Measurements from ENCODE around the gene FBXL13. TPM values are rescaled to one million over a fixed set of nuclear protein-coding genes. Genes with fewer than 3 reads are reported as not detected.
"Not testable (repeated sequence)": the region's sequence is repeated elsewhere in the genome, so short reads cannot be mapped to it uniquely, and the experiment has no call there.

Gene FBXL13
- total RNA-seq, 2 experiments from 2014 or later: 1.6 to 2.0 TPM

GRCh38 chr7:103115771-103116170 is 41.2 kb upstream of the FBXL13 start:
- no peak for DNase-seq (ENCODE audit: low spot score)
- Histone ChIP-seq H4K20me1 (ENCODE audit: insufficient read depth, low read length) (no peaks in the 10 kb centered on the region), H3K4me2 (ENCODE audit: low read length) (no peak overlapping the region), H3K27ac (ENCODE audit: low read depth, low read length, poor library complexity, severe bottlenecking) (no peak overlapping the region), H3K9me3 (ENCODE audit: low read length) (no peaks in the 10 kb centered on the region), H3K9me2 (ENCODE audit: insufficient read depth, low read length) (no peaks in the 10 kb centered on the region), H3K79me2 (ENCODE audit: insufficient read depth, low read depth, low read length) (no peaks in the 10 kb centered on the region), H3K36me3 (ENCODE audit: insufficient read depth, low read length) (peaks cover 34% of the 10 kb centered on the region), H3K4me1 (ENCODE audit: insufficient read depth, low read length, poor library complexity, severe bottlenecking) (no peaks in the 10 kb centered on the region), H2AFZ (ENCODE audit: low read length) (no peak overlapping the region), H3K4me3 (ENCODE audit: low read depth, low read length, poor library complexity, severe bottlenecking) (no peak overlapping the region)
- ChIA-PET CTCF (ENCODE audit: unreplicated experiment) (no interaction called here), POLR2A (no interaction called here)
- TF ChIP-seq EZH2phosphoT487 (IDR thresholded peaks at IDR 0.05; ENCODE audit: borderline replicate concordance, low read depth, low read length): no peak
- TF ChIP-seq CTCF (conservative IDR thresholded peaks at IDR 0.05; ENCODE audit: low read length): no peak
- intact Hi-C loops (cut with micrococcal nuclease; ENCODE audit: unreplicated experiment): no loop called here
- BruUV-seq (replicated peaks): no TSS peak

GRCh38 chr7:103114576-103115008 is 40.0 kb upstream of the FBXL13 start:
- H3K9me3 ChIP-seq (ENCODE audit: low read length): no peaks in the 10 kb centered on the region
- peaks cover 25% of the 10 kb centered on the region for H3K36me3 ChIP-seq (ENCODE audit: insufficient read depth, low read length)
- no peak for DNase-seq (ENCODE audit: low spot score)
- H3K27ac ChIP-seq (ENCODE audit: low read depth, low read length, poor library complexity, severe bottlenecking): no peak overlapping the region
- H3K4me3 ChIP-seq (ENCODE audit: low read depth, low read length, poor library complexity, severe bottlenecking): no peak overlapping the region
- no peaks in the 10 kb centered on the region for H4K20me1 ChIP-seq (ENCODE audit: insufficient read depth, low read length)
- ChIA-PET POLR2A (no interaction called here), CTCF (ENCODE audit: unreplicated experiment) (no interaction called here)
- TF ChIP-seq EZH2phosphoT487 (IDR thresholded peaks at IDR 0.05; ENCODE audit: borderline replicate concordance, low read depth, low read length) (no peak), CTCF (conservative IDR thresholded peaks at IDR 0.05; ENCODE audit: low read length) (no peak)
- H3K79me2 ChIP-seq (ENCODE audit: insufficient read depth, low read depth, low read length): no peaks in the 10 kb centered on the region
- no peak overlapping the region for H3K4me2 ChIP-seq (ENCODE audit: low read length)
- no peaks in the 10 kb centered on the region for H3K9me2 ChIP-seq (ENCODE audit: insufficient read depth, low read length)
- intact Hi-C loops (cut with micrococcal nuclease; ENCODE audit: unreplicated experiment): no loop called here
- no peaks in the 10 kb centered on the region for H3K4me1 ChIP-seq (ENCODE audit: insufficient read depth, low read length, poor library complexity, severe bottlenecking)
- no TSS peak for BruUV-seq (replicated peaks)
- H2AFZ ChIP-seq (ENCODE audit: low read length): no peak overlapping the region

- Histone ChIP-seq H3K4me3 (ENCODE audit: low read depth, low read length, poor library complexity, severe bottlenecking) (no peak overlapping the region), H4K20me1 (ENCODE audit: insufficient read depth, low read length) (no peaks in the 10 kb centered on the region), H3K9me2 (ENCODE audit: insufficient read depth, low read length) (no peaks in the 10 kb centered on the region), H3K79me2 (ENCODE audit: insufficient read depth, low read depth, low read length) (no peaks in the 10 kb centered on the region), H3K27ac (ENCODE audit: low read depth, low read length, poor library complexity, severe bottlenecking) (no peak overlapping the region), H3K4me2 (ENCODE audit: low read length) (no peak overlapping the region), H2AFZ (ENCODE audit: low read length) (no peak overlapping the region), H3K4me1 (ENCODE audit: insufficient read depth, low read length, poor library complexity, severe bottlenecking) (no peaks in the 10 kb centered on the region), H3K36me3 (ENCODE audit: insufficient read depth, low read length) (peaks cover 19% of the 10 kb centered on the region), H3K9me3 (ENCODE audit: low read length) (no peaks in the 10 kb centered on the region)
- TF ChIP-seq CTCF (conservative IDR thresholded peaks at IDR 0.05; ENCODE audit: low read length) (no peak), EZH2phosphoT487 (IDR thresholded peaks at IDR 0.05; ENCODE audit: borderline replicate concordance, low read depth, low read length) (no peak)
- BruUV-seq (replicated peaks): no TSS peak
- intact Hi-C loops (cut with micrococcal nuclease; ENCODE audit: unreplicated experiment): no loop called here
- ChIA-PET POLR2A (no interaction called here), CTCF (ENCODE audit: unreplicated experiment) (no interaction called here)
- DNase-seq (ENCODE audit: low spot score): no peak
Measured at GRCh38 chr7:103113164-103113563, 38.6 kb upstream of the FBXL13 start.

GRCh38 chr7:103106703-103107070 is 32.1 kb upstream of the FBXL13 start:
- H4K20me1 ChIP-seq (ENCODE audit: insufficient read depth, low read length); H3K79me2 ChIP-seq (ENCODE audit: insufficient read depth, low read depth, low read length); H3K27ac ChIP-seq (ENCODE audit: low read depth, low read length, poor library complexity, severe bottlenecking); H3K9me3 ChIP-seq (ENCODE audit: low read length); CTCF ChIA-PET (ENCODE audit: unreplicated experiment); H3K9me2 ChIP-seq (ENCODE audit: insufficient read depth, low read length); DNase-seq (ENCODE audit: low spot score); intact Hi-C loops (cut with micrococcal nuclease; ENCODE audit: unreplicated experiment); POLR2A ChIA-PET; H3K4me3 ChIP-seq (ENCODE audit: low read depth, low read length, poor library complexity, severe bottlenecking); H3K4me2 ChIP-seq (ENCODE audit: low read length); H2AFZ ChIP-seq (ENCODE audit: low read length); BruUV-seq (replicated peaks); H3K4me1 ChIP-seq (ENCODE audit: insufficient read depth, low read length, poor library complexity, severe bottlenecking): not testable (repeated sequence)
- peaks cover 24% of the 10 kb centered on the region for H3K36me3 ChIP-seq (ENCODE audit: insufficient read depth, low read length)

Measured in OCI-LY7 (cell line).